NB4 (cell line): ENCODE data around the gene GPR142.

Source experiments
- DNase-seq: peaks from one replicate; pipeline ENCODE4 v3.0.0; 2010; ENCODE audit warnings: low read depth
- H3K4me3 ChIP-seq: one replicate; pipeline ENCODE4 v1.5.1; 2011; ENCODE audit warnings: mild to moderate bottlenecking, low read depth, low read length, moderate library complexity
- MYC ChIP-seq: IDR thresholded peaks from 2 replicates; pipeline ENCODE4 v1.6.1; 2011; ENCODE audit warnings: low read depth, low read length
- POLR2A ChIP-seq: IDR thresholded peaks from 2 replicates; pipeline ENCODE4 v1.6.1; 2011; ENCODE audit warnings: mild to moderate bottlenecking; ENCODE audit not compliant: insufficient read length; ENCODE audit errors: extremely low read depth
- TF ChIP-seq, protein P1 (sequence below): IDR thresholded peaks from one replicate; pipeline ENCODE4 v1.5.1; 2012; ENCODE audit warnings: low read depth, low read length
- TF ChIP-seq, protein P2 (sequence below): IDR thresholded peaks from 2 replicates; pipeline ENCODE4 v1.6.1; 2011; ENCODE audit warnings: low read depth, low read length

Gene GPR142

DNA sequence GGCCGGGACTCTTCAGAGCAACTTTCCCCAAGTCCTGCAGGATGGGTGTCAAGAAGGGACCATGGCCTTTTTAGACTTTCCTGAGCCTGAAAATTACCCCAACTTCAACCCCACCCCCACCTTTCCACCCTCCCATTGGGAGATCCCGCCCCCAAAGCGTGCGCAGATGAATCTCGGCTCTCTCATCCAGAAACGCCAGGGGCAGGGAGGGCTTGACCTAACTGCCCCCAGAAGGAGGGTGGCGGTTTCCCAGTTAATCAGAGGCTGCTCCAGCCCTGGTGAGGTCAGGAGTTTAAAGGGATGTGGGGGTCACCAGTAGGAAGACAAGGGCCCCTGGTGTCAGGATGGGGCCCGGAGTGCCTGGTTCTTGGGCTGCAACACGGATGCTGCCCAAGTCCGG is 40.8 kb upstream of the GPR142 start:
- no peak for DNase-seq
- TF ChIP-seq, protein P1, sequence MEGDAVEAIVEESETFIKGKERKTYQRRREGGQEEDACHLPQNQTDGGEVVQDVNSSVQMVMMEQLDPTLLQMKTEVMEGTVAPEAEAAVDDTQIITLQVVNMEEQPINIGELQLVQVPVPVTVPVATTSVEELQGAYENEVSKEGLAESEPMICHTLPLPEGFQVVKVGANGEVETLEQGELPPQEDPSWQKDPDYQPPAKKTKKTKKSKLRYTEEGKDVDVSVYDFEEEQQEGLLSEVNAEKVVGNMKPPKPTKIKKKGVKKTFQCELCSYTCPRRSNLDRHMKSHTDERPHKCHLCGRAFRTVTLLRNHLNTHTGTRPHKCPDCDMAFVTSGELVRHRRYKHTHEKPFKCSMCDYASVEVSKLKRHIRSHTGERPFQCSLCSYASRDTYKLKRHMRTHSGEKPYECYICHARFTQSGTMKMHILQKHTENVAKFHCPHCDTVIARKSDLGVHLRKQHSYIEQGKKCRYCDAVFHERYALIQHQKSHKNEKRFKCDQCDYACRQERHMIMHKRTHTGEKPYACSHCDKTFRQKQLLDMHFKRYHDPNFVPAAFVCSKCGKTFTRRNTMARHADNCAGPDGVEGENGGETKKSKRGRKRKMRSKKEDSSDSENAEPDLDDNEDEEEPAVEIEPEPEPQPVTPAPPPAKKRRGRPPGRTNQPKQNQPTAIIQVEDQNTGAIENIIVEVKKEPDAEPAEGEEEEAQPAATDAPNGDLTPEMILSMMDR: no peak
- TF ChIP-seq, protein P2, sequence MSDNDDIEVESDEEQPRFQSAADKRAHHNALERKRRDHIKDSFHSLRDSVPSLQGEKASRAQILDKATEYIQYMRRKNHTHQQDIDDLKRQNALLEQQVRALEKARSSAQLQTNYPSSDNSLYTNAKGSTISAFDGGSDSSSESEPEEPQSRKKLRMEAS: no peak
- TF ChIP-seq POLR2A (no peak), MYC (no peak)
- no peak overlapping the region for H3K4me3 ChIP-seq

DNA sequence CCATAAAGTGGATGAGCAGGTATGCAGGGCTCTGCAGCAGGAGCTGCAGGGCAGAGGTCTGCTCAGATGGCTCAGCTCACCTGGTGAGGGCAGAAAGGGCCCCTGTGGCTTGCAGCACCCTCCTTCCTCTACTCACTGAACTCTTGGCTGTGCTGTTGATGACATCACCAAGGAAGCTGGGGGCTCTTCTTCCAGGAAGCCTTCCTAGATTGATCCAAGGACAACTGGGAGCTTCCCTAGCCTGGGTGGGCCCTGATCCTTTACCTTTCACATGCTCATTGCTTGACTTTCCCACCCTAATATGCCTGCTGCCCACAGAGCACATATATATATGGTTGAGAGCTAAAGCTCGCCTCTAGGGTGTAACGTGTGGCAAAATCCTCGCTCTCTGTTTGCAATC is 38.8 kb upstream of the GPR142 start:
- no peak for DNase-seq
- TF ChIP-seq, protein P1: no peak
- TF ChIP-seq, protein P2: no peak
- TF ChIP-seq POLR2A (no peak), MYC (no peak)
- no peak overlapping the region for H3K4me3 ChIP-seq

DNA sequence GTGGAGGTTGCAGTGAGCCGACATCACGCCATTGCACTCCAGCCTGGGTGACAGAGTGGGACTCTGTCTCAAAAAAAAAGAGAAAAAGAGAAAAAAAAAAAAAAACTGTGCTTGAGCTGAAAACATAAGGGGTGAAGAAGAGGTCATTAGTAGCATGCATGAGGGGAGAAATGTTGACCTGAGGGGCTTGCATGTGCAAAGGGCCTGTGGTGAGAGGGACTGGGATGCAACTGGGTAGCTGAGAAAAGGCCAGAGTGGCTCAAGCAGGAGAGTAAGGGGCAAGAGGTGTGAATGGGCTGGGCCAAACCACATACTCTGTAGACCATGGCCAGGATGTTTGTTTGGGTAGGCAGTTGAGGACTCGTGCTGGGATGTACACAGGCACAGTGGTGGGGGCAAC is 37.9 kb upstream of the GPR142 start:
- no peak overlapping the region for H3K4me3 ChIP-seq
- no peak for TF ChIP-seq POLR2A
- TF ChIP-seq, protein P1: no peak
- DNase-seq: no peak

DNA sequence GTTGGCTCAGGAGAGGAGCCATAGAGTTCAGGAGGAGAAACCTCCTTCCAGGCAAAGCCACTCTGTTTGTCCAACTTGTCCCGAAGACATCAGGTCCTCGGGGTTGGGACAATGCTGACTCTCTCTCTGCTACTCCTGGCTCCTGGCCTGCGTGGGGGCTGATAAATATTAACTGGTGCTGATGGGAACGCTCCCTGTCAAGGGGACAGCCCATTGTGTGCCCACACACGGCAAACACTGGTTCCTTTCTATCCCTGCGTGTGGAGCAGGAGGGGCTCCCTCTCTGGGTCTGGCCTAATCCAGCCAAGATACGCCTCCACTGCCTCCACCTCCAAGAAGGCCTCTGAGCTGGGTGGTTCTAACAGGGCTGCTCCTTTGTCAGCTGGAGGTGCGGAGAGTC is 36.9 kb upstream of the GPR142 start:
- no peak overlapping the region for H3K4me3 ChIP-seq
- no peak for DNase-seq
- TF ChIP-seq, protein P2: no peak
- TF ChIP-seq MYC (no peak), POLR2A (no peak)
- TF ChIP-seq, protein P1: no peak

DNA sequence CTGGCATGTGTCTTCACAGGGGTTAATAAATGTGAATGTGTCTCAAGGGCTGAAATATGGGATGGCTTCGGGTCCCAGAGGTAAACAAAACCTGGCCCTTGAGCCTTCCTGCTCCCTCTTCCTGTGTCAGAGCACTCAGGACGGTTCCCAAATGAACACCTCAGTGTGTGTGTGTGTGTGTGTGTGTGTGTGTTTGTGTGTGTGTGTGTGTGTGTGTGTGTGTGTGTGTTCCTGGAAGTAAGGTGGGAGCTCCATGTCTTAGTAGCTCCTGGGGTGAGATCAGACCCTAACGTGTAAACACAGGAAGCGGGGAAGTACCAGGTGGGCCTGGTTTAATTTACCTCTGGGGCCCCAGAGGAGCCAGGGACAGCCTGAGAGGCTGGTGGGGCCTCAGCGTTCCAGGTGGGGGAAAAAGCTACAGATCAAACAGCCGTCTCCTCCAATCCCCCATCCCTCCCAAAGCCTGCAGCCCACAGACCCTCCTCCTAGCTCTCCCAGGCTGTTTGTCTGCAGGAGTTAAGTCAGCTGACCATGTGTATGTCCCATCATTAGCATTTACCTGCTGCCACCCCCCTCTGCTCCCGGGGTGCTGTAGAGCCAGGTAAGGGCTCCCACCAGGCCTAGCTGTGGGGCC is 35.2 kb upstream of the GPR142 start:
- no peak for DNase-seq
- H3K4me3 ChIP-seq: no peak overlapping the region
- TF ChIP-seq POLR2A: no peak
- TF ChIP-seq, protein P1: no peak
- no peak for TF ChIP-seq MYC
- TF ChIP-seq, protein P2: no peak

DNA sequence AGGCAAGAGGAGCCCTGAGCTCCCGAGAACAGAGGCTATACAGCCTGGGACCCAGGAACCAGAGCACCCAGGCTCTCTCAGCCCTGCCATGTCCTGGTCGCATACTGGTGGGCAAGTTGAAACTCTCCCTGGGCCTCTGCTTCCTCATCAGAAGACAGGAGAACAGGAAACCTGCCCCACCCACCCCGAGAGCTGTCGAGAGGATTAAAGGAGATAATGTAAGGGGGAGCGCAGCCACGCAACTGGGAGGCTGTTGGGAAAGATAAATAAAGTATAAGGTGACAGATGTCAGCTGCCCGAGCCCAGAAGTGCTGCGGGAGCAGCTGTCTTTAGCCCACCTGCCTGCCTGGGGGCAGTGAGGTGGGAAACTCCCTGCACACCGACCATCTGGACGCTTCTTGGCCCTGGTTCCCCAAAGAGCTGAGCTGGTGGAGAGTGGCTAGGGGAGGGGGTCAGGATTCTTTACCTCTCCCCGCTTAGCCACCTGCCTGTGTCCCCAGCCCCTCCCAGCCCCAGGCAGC is 34.5 kb upstream of the GPR142 start:
- DNase-seq: no peak
- no peak for TF ChIP-seq MYC
- TF ChIP-seq, protein P1: no peak
- TF ChIP-seq, protein P2: no peak

More for the DNA sequence above, 34.5 kb upstream of the GPR142 start:
- H3K4me3 ChIP-seq: no peak overlapping the region
